GM18517 (cell line): ENCODE results near the gene NAT14.
"Not testable (repeated sequence)": the region's sequence is repeated elsewhere in the genome, so short reads cannot be mapped to it uniquely, and the experiment has no call there.

Source experiments
- ATAC-seq: cut with Tn5 transposase; IDR thresholded peaks from one replicate; pipeline ENCODE4 v1.9.1; 2021; ENCODE audit warnings: mild to moderate bottlenecking, moderate library complexity; ENCODE audit not compliant: unreplicated experiment

NAT14 gene

GRCh38 chr19:55484593-55485438 is at the start of gene NAT14:
NAT14 (plus strand) TSS chr19:55485188; CDS start chr19:55485709, 521 bp downstream.
- ATAC-seq: no peak

- ATAC-seq: no peak
Measured at GRCh38 chr19:55436847-55437246, 48.1 kb upstream of the NAT14 start.

- no peak for ATAC-seq
Measured at GRCh38 chr19:55437410-55437809, 47.6 kb upstream of the NAT14 start.

GRCh38 chr19:55439052-55439451 is 45.9 kb upstream of the NAT14 start:
- ATAC-seq: no peak

- ATAC-seq: no peak
Measured at GRCh38 chr19:55440411-55441105, 44.4 kb upstream of the NAT14 start.

GRCh38 chr19:55441319-55441691 is 43.7 kb upstream of the NAT14 start:
- no peak for ATAC-seq

GRCh38 chr19:55441692-55442321 is 43.2 kb upstream of the NAT14 start:
- ATAC-seq: no peak

GRCh38 chr19:55442372-55442961 is 42.5 kb upstream of the NAT14 start:
- ATAC-seq: no peak

GRCh38 chr19:55443045-55443823 is 41.8 kb upstream of the NAT14 start, which contains the start of gene SHISA7:
SHISA7 (minus strand) TSS chr19:55443300; CDS start chr19:55442863, 437 bp downstream.
- no peak for ATAC-seq

- no peak for ATAC-seq
Measured at GRCh38 chr19:55443824-55444480, 41.0 kb upstream of the NAT14 start.

GRCh38 chr19:55444646-55445045 is 40.3 kb upstream of the NAT14 start:
- ATAC-seq: no peak

- no peak for ATAC-seq
Measured at GRCh38 chr19:55446060-55446459, 38.9 kb upstream of the NAT14 start.

GRCh38 chr19:55447421-55448174 is 37.4 kb upstream of the NAT14 start:
- no peak for ATAC-seq

- not testable (repeated sequence) for ATAC-seq
Measured at GRCh38 chr19:55448175-55448490, 36.9 kb upstream of the NAT14 start.

GRCh38 chr19:55449469-55449868 is 35.5 kb upstream of the NAT14 start:
- no peak for ATAC-seq

GRCh38 chr19:55451163-55451964 is 33.6 kb upstream of the NAT14 start:
- no peak for ATAC-seq

GRCh38 chr19:55451965-55452748 is 32.8 kb upstream of the NAT14 start:
- ATAC-seq: no peak
